H1 (cell line): ENCODE measurements around the gene GRIA3. TPM values are rescaled to one million over a fixed set of nuclear protein-coding genes. Genes with fewer than 3 reads are reported as not detected.

Source experiments
- NANOG ChIP-seq: IDR thresholded peaks from 2 replicates; pipeline ENCODE4 v1.6.1; 2011; ENCODE audit warnings: low read length, low read depth, mild to moderate bottlenecking, inconsistent platforms; ENCODE audit not compliant: insufficient read depth, poor library complexity, severe bottlenecking
- TAF1 ChIP-seq: IDR thresholded peaks from 2 replicates; pipeline ENCODE4 v1.6.1; 2011; ENCODE audit warnings: mild to moderate bottlenecking, low read depth, low read length
- polyA plus RNA-seq, 7 experiments: library from polyadenylated mRNA; depleted of rRNA in 3 of 7; stranded (reverse) in 5 of 7; unstranded in 2 of 7; fragments of >200 nt in 5 of 7; fragments of 200-250 nt in 2 of 7; gene quantifications; 1 replicate in 5 of 7; 2 replicates in 1 of 7; 4 replicates in 1 of 7; pipeline versions ENCODE4 v1.2.1 to v1.2.3, GENCODE V29; 2011 to 2013; ENCODE audit warnings: missing spikeins in 2 of 7, mixed read lengths in 2 of 7
- total RNA-seq: library from RNA; stranded (reverse); fragmentation: NEBNext Ultra II Directional; extraction: Animal tissue kit (Norgen Biotek cat#: 25700); gene quantifications from 2 replicates; pipeline ENCODE4 v1.2.1, GENCODE V29; 2021

GRIA3 gene
- total and polyA plus RNA-seq, 2 of the 8 experiments (the other 6 are each of a cell fraction or from before 2014, with no cell fraction given) = 2.6 to 3.0 TPM

DNA sequence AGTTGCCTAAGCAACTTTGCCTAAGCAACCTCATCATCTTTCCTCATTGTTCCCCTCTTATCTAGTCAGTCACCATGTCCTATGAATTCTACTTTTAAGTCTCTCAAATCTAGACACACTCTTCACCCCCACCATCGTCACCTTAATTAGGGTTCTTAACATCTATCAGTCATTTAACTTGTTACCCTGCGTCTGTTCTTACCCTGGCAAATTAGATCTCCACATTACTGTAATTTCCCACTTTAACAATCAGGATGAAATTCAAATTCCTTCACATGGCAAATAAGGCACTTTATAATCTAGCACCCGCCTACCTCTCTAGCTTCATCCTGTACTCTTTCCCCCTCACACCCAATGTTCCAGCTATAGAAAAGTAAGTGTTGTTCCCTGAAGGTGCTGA, 221.2 kb downstream of the GRIA3 start (continued):
- TF ChIP-seq NANOG (no peak), TAF1 (no peak)
